ENCODE data around the gene EN2.

The EN2 gene

DNA sequence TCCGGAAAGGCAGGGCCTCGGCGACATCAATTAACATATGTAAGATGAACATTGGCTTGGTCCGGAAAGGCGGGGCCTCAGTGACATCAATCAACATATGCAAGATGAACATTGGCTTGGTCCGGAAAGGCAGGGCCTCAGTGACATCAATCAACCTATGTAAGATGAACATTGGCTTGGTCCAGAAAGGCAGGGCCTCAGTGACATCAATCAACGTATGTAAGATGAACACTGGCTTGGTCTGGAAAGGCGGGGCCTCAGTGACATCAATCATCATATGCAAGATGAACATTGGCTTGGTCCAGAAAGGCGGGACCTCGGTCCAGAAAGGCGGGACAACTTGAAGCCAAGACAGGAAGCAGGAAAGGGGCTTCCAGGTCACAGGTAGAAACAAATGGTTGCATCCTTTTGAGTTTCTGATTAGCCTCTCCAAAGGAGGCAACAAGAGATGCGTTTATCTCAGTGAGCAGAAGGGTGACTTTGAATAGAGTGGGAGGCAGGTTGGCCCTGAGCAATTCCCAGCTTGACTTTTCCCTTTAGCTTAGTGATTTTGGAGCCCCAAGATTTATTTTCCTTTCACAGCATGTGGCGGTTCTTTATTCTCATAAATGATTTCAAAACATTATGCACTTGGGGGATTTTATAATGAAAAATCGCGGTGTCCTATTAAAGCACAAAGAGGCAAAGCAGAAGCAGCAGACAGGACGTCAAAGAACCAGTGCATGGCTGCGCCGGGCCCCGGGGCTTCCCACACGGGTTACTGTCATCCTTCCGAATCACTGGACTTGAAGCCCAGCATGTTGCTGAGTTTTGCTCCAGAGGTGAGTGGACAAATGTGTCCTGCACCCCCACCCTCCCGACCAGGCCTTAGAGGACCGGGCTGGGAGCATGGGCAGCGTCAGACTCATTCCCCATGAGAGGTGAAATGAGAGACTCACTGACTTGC lies 43.1 kb upstream of the EN2 start:
- TF ChIP-seq, protein P1, sequence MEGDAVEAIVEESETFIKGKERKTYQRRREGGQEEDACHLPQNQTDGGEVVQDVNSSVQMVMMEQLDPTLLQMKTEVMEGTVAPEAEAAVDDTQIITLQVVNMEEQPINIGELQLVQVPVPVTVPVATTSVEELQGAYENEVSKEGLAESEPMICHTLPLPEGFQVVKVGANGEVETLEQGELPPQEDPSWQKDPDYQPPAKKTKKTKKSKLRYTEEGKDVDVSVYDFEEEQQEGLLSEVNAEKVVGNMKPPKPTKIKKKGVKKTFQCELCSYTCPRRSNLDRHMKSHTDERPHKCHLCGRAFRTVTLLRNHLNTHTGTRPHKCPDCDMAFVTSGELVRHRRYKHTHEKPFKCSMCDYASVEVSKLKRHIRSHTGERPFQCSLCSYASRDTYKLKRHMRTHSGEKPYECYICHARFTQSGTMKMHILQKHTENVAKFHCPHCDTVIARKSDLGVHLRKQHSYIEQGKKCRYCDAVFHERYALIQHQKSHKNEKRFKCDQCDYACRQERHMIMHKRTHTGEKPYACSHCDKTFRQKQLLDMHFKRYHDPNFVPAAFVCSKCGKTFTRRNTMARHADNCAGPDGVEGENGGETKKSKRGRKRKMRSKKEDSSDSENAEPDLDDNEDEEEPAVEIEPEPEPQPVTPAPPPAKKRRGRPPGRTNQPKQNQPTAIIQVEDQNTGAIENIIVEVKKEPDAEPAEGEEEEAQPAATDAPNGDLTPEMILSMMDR (IDR thresholded peaks at IDR 0.05), result no peak

DNA sequence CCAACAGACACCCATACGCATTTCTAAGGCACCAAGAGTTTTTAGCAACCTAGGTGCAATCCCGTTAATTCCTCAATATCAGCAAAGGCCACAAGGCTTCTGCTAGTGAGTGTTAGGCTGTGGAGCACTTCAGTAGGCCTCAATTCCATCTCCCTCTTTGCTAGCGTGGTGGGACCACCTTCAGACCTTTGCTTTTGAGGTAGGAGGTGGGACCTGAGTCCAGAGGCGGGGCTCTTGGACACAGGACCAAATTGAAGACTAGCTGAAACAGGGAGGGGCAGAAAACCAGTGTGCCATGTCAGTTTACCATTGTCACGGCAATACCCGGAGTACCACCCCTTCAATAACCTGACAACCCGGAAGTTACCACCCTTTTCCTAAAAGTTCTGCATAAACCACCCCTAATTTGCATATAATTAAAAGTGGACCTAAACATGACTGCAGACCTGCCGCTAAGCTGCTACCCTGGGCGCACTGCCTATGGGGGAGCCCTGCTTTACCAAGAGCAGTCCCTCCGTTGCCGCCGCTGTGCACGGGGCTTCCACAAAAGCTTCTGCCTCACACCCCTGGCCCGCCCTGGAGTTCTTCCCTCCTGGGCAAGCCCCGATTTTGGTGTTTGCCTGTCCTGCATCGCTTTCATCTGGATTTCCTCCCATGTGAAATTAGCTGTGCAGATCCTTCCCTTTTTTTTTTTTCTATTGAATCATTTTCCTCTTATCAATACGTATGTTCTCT lies 41.1 kb upstream of the EN2 start:
- TF ChIP-seq, protein P1 (IDR thresholded peaks at IDR 0.05), result no peak

DNA sequence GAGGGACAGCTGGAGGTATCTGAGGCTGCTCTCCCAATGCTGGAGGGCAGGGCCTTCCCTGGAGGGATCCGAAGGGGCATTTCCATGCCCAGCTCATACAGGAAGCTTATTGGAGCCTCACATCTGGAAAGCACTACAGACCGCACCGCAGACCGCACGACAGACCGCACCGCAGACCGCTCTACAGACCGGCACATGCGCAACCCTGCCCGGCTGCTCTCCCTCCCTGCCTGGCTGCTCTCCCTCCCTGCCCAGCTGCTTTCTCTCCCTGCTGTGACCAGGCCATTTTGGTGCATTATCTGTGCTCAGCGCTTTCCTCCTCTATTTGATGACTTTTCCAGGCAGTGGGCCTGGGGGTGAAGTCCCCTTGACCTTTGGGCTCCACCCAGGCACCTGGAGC lies 39.6 kb upstream of the EN2 start:
- TF ChIP-seq, protein P1 (IDR thresholded peaks at IDR 0.05), result no peak

DNA sequence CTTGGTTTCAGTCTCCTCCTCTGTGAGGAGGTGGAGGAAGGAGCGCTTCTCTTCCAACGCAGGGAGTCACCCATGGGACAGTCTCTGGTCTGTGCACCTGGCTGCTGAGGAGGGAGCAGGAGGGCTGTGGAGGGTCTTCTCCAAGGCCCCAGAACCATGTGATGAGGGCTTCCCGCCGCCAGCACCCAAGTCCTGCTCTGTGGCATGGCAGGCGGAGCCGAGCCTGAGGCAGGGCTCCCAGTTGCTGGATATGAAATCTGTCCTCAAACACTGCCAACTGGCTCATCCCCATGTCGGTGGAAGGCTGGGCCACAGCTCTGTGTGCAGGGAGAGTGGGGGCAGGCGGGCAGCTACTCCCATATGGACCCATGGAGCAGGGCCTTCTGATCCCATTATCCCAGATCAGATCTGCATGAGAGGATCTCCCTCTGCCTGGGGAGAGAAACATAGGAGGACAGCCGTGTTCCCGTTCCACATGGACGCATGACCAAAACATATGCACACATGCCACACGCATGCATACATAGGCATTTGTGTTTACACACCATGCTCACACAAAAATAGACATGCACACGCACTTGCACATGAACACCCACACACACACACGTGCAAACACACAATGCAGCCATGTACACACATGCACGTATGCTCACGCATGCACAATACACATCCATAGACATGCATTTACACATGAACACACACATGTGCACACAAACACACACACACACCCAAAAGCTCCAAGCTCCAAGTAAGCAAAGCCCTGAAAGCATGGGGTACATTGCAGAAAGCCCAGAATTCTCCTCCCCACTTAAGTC lies 38.8 kb upstream of the EN2 start:
- TF ChIP-seq, protein P1 (IDR thresholded peaks at IDR 0.05), result no peak

DNA sequence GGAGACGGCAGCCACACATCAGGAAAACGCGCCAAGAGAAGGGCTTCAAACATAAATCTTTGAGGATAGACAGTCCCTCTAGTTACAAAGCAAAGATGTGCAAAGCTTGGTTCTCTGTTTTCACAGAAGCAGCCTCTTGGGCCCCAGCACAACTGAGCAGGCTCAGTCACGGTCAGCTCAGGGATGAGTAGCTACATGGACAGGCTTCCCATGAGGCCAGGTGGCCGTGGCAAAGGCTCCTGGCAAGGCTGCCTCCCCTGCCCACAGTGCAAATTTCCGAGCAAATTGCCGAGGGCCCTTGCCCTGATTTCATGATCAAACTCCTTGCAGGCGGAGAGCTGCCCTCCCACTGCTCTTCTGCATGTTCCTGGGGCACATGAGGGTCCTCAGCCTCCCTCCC lies 37.8 kb upstream of the EN2 start:
- TF ChIP-seq, protein P1 (IDR thresholded peaks at IDR 0.05), result no peak

DNA sequence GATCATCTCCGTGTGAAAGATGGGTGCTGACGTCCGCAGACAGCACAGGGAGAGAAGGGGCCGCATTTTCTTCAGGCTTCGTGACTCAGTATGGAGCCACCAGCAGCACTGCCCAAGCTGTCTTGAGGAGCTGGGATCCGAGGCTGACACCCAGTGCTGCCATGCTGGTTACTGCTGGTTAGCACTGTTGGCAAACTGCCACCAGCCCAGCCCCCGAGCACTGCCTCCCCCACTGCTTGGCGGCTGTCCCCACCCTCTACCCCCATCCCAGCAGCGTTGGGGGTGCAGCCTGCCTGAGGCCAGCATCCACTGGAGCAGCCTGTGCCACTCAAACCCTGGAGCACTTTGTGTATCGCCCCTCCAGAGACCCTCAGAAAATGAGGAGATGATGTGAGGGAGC lies 35.8 kb upstream of the EN2 start:
- TF ChIP-seq, protein P1 (IDR thresholded peaks at IDR 0.05), result no peak

Data from LNCAP (cell line).